ENCODE data around the gene MYO10. TPM values are rescaled to one million over a fixed set of nuclear protein-coding genes. Genes with fewer than 3 reads are reported as not detected.
"Not testable (repeated sequence)": the region's sequence is repeated elsewhere in the genome, so short reads cannot be mapped to it uniquely, and the experiment has no call there.

The MYO10 gene
- total RNA-seq, 1 donor from 2014 or later, result 4.8 TPM

DNA sequence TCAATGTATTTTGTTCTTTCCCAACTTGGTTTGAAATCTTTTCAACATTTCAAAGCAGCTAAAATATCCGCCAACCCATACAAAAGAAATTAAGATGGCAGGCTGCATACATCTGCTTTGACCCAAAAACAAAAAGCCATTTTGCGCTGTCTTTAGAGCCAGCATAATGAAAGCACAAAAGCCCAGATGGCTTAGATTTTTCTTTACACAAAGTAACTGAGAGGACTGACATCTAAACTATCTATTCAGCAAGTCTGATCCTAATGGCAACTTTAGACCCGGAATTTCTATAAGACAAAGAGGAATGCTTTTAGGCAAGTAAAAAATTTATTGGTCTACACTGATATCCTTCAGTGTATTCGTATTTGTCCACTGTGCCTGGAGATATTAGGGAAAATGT, 86.3 kb downstream of the MYO10 start:
- intact Hi-C loops (cut with DNase I), result no loop called here
- DNase-seq (ENCODE audit: missing footprints), result no peak
- ATAC-seq, result no peak

DNA sequence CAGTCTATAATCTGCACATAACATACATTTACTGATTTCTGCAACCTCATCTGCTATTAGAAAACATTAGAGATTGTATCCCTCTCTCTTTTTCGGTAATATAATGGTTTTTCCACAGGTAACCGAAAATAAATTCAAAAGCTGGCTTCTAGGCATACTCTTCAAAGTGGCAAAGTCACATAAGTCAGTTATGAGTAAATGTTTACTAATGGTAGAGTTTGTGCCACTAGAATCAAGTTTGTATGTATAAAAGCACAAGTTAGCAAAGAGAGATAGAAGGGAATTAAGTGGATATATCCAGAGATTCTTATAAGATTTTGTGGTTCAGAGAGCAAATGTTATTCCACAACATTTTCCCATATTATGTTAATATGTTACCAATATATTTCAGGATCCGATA, 86.9 kb downstream of the MYO10 start:
- ATAC-seq (no peak), DNase-seq (ENCODE audit: missing footprints) (no peak)
- intact Hi-C loops (cut with DNase I), result no loop called here

DNA sequence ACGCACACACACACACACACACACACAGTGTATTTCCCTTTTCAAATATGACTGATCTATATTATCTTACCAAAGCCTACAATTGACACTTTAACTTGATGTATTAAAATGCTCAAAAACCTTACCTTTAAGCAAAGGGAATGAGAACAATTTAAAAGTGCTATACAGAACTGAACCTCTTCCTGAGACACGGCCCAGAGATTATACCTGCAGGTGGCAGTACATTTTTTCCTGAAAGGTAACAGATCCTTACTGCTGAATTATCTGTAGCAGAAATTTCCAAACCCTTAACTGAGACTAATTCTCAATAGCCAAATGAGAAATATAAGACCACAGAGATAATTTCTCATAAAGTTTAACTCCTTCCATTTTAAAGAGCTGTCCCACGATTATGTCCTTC, 91.1 kb downstream of the MYO10 start:
- no peak for DNase-seq (ENCODE audit: missing footprints)

GRCh38 chr5:16842896-16843295, 93.2 kb downstream of the MYO10 start:
- intact Hi-C loops (cut with DNase I), result no loop called here
- DNase-seq (ENCODE audit: missing footprints), result no peak
- no peak for ATAC-seq

More for the DNA sequence above, 91.1 kb downstream of the MYO10 start:
- no peak for ATAC-seq
- intact Hi-C loops (cut with DNase I), result no loop called here

- ATAC-seq, result no peak
- no peak for DNase-seq (ENCODE audit: missing footprints)
- intact Hi-C loops (cut with DNase I), result no loop called here
Measured at GRCh38 chr5:16841416-16841815, 94.7 kb downstream of the MYO10 start.

DNA sequence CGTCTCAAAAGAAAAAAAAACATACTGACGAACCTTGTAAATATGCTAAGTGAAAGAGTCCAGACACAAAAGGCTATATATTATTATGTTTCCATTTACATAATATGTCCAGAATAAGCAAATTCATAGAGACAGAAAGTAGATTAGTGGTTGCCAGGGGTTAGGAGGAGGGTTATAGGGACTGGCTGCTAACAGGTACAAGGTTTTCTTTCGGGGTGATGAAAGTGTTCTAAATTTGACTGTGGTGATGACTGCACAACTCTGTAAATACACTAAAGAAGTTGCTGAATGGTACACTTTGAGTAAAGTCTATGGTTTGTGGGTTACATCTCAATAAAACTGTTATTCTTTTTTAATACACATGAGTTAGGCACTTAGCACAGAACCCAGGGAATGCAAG, 98.8 kb downstream of the MYO10 start:
- ATAC-seq (no peak), DNase-seq (ENCODE audit: missing footprints) (no peak)
- intact Hi-C loops (cut with DNase I), result no loop called here

- ATAC-seq (no peak), DNase-seq (ENCODE audit: missing footprints) (no peak)
- intact Hi-C loops (cut with DNase I), result no loop called here
Measured at GRCh38 chr5:16834029-16834428, 102.1 kb downstream of the MYO10 start.

DNA sequence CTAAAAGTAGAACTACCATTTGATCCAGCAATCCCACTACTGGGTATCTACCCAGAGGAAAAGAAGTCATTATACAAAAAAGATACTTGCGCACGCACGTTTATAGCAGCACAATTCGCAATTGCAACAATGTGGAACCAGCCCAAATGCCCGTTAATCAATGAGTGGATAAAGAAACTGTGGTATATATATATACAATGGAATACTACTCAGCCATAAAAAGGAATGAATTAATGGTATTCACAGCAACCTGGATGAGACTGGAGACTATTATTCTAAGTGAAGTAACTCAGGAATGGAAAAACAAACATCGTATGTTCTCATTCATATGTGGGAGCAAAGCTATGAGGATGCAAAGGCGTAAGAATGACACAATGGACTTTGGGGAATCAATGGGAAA, 104.8 kb downstream of the MYO10 start:
- intact Hi-C loops (cut with DNase I); DNase-seq (ENCODE audit: missing footprints); ATAC-seq: not testable (repeated sequence)

- DNase-seq (ENCODE audit: missing footprints) (no peak), ATAC-seq (no peak)
- intact Hi-C loops (cut with DNase I), result no loop called here
Measured at GRCh38 chr5:16827755-16828154, 108.3 kb downstream of the MYO10 start.

DNA sequence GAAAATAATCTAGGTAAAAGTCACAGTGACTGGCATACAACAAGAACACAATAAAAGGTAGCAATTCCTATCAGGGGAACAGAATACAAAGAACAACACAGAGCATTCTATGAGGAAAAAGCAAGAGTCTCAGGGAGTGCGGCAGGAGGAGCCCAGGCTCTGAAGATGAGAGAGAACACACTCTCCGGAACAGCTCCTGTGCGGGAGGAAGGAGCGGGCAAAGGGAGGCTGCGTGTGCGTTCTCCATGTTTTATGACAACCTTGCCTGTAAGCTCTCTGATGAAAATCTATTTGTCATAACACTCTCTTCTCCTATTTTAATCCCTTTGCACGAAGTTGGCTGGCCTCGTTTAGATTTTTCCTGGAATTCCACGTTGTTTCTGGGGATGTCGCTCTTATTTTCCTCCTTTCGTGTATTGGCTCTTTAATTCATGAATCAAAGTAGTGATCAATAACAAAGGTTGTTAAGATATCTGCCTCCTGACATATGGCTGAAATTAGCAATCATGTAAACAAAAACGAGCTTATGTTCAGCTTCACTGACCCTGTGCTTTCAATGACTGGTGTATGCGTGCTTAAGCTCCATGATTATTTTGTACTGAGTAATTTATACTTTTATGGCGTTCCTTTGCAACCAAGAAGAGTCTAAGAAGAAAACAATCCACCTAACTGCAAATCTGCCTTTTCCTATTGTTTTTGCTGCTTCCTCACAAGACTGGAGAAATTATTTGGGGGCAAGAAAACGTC, 109.5 kb downstream of the MYO10 start:
- intact Hi-C loops (cut with DNase I), result no loop called here
- no peak for ATAC-seq
- DNase-seq (ENCODE audit: missing footprints), result no peak

DNA sequence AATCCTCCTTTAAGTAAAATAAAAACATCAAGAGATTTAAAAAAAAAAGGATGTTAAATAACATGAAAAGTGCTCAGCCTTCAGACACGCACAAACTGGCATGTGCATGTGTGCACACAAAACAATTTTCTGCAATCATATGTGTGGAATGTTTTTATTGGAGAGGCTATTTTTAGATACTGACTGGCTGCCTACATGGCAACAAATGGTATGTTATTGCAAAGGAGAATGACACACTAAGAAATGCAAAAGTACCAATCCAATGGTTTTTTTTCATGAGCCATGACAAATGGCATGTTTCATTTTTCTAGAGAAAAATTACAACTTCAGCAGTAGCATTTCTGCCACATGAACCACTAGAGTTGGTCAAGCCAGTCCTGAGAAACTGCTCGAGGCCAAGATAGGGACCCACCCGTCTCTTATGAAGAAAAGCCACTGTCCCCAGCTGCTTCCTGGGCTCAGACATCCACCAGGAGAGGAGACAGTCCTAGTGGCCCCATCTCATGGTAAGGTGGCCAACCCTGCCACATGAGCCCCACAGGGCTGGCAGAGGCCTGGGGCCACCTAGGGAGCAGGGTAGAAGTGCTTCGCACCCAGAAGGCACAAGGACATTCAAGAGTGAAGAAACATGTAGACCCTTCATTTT, 116.4 kb downstream of the MYO10 start:
- ATAC-seq (no peak), DNase-seq (ENCODE audit: missing footprints) (no peak)
- intact Hi-C loops (cut with DNase I), result no loop called here

DNA sequence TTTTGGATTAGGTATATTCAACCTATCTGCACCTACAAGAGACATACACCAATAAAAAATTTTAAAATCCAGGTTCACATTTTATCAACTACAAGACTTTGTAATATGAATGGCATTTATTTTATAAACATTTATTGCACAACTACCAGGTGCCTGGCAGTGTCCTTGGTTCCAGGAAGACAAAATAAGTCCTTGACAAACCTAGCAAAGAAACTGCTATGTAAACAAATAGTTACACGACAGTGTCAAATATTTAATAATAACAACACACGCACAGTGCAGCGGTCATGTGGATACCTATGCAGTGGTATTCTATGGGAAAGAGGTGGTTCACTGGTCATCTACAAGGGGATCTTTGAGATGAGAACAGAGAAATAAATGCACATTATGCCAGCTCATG, 120.7 kb downstream of the MYO10 start:
- ATAC-seq (no peak), DNase-seq (ENCODE audit: missing footprints) (no peak)
- intact Hi-C loops (cut with DNase I), result no loop called here

- intact Hi-C loops (cut with DNase I), result no loop called here
- DNase-seq (ENCODE audit: missing footprints) (no peak), ATAC-seq (no peak)
Measured at GRCh38 chr5:16812911-16813310, 123.2 kb downstream of the MYO10 start.

- ATAC-seq, result no peak
- intact Hi-C loops (cut with DNase I), result no loop called here
- DNase-seq (ENCODE audit: missing footprints), result no peak
Measured at GRCh38 chr5:16812448-16812847, 123.6 kb downstream of the MYO10 start.

DNA sequence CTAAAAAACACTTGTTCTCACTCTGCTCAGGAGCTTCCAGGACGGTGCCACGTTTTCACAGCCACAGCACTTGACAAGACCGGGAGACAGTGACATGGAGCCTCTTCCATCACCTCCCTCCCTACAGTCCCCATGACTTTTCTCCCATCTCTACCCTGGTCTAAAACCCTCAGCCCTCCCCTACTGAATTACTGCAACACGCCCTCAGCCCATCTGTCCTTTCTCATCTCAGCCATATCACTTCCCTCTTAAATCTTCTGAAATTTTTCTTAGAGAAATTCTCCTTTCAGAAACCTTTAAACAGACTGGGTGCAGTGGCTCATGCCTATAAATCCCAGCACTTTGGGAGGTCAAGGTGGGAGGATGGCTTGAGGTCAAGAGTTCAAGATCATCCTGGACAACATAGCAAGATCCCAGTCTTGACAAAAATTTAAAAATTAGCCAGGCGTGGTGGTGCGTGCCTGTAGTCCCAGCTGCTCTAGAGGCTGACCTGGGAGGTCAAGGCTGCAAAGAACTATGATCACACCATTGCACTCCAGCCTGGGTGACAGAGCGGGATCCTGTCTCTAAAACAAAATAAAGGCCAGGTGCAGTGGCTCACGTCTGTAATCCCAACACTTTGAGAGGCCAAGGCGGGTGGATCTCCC, 125.8 kb downstream of the MYO10 start:
- ATAC-seq, result no peak
- intact Hi-C loops (cut with DNase I), result no loop called here
- no peak for DNase-seq (ENCODE audit: missing footprints)

GRCh38 chr5:16809395-16810207, 126.5 kb downstream of the MYO10 start:
- DNase-seq (ENCODE audit: missing footprints) (no peak), ATAC-seq (peak; percentile 76)
- intact Hi-C loops (cut with DNase I), result no loop called here

- ATAC-seq, result no peak
- intact Hi-C loops (cut with DNase I), result no loop called here
- DNase-seq (ENCODE audit: missing footprints), result no peak
Measured at GRCh38 chr5:16809010-16809394, 127.1 kb downstream of the MYO10 start.

GRCh38 chr5:16808021-16808420, 128.1 kb downstream of the MYO10 start:
- intact Hi-C loops (cut with DNase I), result no loop called here
- DNase-seq (ENCODE audit: missing footprints), result no peak
- ATAC-seq, result no peak

- DNase-seq (ENCODE audit: missing footprints) (no peak), ATAC-seq (no peak)
- intact Hi-C loops (cut with DNase I), result no loop called here
Measured at GRCh38 chr5:16807547-16807864, 128.6 kb downstream of the MYO10 start.
